Limb (tissue), 2 donors: ENCODE data around the gene PSMB5.

Source experiments
- DNase-seq, 2 donors: peaks; one replicate each; pipeline ENCODE4 v3.0.0-alpha.2; 2016; ENCODE audit errors: extremely low spot score in 2 of 2

The PSMB5 gene

DNA sequence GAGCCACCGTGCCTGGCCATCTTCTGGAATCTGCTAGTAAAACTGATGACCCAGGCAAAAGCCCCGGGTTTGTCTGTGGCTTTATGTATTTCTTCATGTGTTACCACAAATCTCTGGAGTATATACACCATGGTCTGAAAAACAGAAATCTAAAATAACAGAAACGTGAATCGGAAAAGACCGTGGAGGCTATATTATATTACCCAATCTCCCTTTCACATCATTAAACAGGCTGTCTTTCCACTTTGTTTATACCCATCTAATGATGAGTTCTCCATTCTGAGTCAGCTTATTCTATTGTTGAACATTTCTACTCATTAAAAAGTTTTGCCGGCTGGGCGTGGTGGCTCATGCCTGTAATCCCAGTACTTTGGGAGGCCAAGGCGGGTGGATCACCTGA, 42.8 kb downstream of the PSMB5 start:
- no peak for DNase-seq

DNA sequence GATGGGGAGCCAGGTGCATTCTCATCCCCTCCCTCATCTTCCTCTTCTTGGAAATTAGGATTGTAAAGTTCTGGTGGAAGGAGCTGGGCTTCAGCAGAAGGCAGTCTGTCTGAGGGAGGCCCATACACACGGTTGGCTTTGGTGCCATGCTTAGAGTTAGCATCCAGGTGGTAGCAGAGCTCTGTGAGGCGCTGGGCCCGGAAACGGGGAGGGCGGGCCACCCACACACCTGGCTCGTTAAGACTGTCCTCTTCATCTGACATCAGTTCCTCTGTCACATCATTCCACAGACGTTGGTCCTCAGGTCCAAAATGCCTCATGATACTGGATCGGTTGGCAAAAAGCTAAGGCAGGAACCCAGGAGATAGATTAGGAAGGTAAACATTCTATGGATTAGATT, 47.4 kb downstream of the PSMB5 start:
- no peak for DNase-seq

DNA sequence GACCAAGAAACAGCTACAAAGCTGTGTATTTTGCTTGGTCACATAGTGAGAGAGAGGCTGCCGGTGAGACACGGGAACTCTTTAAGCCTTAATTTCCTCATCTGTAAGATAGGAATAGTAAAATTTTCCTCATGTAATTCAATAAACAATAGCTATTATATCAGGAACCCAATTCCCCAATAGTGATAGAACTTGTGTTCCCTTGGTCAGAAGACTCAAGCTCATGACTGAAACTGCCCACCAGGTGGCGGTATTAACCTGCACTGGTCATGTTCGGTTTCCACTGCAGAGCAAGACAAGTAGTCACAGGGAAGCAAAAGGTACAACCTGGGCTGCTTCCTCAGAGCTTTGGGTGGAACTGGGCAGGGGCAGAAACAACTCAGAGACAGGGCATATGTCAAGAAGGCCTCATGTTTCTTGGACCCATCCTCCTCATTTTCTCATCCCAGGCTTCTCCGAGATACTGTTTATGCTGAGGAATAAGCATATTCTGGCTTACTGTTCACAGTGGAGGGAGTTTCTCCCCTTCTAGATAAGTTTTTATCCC, 48.1 kb downstream of the PSMB5 start:
- DNase-seq, result peak; percentile 84 to 91

DNA sequence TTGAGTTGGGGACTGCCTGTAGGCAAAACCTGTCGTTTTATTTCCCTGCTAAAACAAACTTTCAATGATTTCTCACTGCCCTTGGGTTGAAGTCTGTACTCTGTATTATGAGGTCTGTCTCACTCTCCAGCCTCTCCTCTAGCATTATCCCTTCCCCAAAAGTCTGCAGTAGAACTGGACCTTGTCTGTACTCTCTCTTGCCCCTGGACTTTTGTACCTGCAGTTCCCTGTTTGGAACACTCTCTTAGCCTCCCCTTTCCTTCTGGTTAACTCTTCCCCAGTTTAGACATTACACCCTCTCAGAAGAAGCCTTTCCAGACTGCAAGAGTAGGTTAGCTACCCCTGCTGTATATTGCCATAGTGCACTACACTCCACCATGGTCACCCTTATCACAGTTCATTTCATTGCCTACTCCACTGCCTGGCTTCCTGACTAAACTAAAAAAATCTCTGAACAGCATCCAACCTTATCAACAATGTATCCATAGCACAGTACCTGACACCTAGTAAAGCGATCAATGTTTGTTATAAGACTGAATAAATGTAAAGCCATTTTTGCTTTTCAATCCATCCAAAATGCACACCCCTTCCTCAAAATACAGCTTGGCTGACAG, 48.7 kb downstream of the PSMB5 start:
- DNase-seq, result no peak

DNA sequence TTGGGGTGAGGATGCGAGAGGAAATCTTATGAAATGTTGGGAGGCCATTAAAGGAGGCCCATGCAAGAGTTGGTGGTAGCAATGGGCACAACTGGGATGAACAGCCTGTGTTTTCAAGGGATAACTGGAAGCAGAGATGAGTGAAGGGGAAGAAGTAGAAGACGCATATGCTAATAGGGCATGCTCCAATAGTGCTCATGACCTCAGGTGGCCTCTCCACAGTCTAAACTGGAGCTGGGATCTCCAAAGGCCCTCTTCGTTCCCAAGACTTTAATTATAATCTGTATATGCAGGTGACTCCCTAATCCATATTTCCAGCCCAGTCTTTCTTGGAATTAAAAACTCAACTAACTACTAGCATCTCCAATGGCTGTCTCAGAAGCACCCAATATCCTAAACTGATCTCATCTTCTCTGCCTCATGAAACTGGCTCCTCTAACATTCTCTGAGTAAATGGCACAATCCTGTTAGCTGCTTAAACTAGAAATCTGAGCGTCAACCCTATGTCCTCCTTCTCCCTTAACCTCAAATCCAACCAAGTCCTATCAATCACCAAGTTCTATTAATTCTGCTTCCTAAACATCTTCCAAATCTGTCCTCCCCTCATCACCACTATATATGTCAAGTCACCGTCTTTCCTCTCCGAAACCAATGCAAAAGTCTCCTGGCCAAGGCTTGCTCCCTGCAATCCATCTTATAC, 49.6 kb downstream of the PSMB5 start:
- no peak for DNase-seq

DNA sequence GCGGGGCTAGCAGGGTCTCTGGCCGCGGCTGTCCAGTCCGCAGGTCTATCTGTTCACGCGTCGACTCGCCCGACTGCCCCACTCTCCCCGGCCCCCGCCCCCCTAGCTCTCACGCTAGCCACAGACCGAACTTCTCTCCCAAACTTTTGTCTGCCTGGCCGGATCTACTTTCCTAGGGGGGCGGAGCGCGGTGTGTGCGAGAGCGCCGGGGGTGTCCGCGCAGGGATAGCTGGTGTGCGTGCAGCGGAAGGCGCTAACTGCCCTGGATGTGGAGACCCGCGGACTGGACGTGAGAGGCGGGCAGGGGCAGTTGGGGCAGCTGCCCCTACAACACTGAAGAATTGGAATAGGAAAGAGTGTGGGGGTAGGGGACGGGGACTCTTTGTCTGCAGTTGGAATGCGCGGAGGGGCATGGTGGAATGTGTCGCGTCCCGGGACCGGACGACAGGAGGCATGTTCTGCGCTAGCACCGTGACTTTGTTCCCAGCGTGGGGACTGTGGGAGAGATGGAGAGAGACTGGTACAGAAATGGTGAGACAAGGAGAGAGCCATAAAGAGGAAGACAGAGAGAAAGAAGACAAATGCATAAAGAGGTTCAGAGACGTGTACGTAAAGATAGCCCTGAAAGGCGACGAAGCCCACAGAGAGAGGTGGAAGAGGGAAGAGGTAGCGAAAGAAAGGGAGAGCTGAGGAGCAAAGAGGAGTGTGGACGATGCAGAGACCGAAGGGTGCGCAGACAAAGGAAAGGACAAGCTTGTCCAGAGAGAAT, 52.0 kb downstream of the PSMB5 start, which contains the start of gene AJUBA:
AJUBA (minus strand) TSS at position 75 of the 769 bp plus-strand sequence. CDS start 285 bp downstream, outside the sequence.
- DNase-seq, result peak; percentile 93

DNA sequence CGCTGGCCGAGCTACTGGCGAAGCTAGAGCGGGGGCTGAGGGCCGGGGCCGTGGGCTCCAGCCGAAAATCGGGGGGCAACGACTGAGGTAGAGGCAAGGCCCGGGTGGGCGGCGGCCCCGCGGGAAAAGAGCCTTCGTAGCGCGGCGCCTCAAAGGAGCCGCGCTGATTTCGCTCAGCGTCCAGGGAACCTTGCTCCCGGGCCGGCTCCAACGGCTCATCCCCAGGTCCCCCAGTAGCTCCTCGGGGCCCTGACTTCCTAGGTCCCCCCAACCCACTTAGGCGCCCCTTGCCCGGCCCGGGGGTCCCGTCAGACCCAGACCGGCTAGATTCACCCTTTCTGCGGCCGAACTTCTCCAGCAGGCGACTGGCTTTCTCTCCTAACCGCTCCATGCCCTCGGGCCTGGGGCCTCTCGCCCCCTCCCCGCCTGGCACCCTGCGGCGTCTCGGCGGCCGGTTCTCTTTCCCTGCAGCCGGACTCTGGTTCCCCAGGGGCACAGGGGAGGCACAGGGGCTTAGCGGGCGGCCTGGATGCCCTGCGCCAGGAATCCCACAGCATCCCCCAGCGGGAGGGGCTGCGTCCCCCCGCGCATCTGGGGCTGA, 52.7 kb downstream of the PSMB5 start:
- peak in 1 of 2 donors; percentile 60 for DNase-seq

DNA sequence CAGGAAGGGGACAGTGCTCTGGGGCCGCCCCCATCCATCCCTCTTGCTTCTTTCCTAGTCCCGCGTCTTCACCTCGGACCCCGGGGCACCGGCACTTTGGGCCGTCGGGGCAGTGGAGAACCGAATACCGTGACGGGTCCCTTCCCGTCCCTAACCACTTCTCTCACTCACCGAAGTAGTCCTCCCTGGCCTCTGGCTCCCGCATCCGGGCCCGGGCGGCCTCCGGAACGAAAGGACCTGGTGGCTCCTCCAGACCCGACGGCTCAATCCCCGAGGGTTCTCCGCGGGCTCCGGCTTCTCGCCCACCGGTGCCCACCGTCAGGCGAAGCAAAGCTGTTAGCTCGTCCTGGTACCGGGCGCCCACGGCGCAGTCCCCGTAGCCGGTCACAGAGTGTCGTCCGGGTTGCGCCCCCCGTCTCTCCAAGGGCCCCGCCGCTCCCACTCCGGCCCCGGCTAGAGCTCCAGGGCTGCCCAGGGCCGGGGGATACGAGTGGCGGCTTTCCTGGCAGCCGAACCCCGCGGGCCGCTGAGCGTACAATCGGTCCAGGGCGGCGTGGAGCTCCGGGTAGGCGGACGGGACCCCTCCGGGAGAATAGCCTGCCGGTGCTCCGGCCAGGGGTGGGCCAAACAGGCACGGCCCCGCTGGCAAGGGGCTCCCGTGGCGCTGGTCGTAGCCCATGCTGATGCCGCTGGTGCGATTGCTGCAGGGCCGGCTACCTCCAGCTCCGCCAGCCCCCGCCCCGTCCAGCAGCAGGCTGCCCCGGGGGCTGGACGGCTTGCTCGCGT, 53.4 kb downstream of the PSMB5 start:
- DNase-seq, result no peak

DNA sequence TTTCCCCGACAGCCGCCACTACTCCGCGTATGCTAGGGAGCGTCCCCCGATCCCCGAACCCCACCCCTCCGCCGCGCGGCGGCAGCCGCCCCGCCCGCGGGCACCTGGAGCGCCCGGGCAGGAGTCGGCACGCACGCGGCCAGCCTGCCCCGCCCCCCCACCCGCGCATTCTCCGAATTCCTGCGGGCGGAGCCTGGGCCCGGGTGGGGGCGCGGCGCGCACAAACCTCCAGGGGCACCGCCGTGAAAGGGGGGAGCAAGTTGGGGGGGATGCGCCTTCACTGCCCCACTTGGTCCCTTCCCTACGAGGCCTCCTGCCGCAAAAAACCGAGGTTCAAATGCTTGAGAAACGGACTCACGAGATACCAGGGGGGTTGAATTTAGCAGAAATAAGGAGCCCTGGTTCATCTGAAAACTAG, 54.0 kb downstream of the PSMB5 start:
- DNase-seq, result peak in 1 of 2 donors; percentile 84

DNA sequence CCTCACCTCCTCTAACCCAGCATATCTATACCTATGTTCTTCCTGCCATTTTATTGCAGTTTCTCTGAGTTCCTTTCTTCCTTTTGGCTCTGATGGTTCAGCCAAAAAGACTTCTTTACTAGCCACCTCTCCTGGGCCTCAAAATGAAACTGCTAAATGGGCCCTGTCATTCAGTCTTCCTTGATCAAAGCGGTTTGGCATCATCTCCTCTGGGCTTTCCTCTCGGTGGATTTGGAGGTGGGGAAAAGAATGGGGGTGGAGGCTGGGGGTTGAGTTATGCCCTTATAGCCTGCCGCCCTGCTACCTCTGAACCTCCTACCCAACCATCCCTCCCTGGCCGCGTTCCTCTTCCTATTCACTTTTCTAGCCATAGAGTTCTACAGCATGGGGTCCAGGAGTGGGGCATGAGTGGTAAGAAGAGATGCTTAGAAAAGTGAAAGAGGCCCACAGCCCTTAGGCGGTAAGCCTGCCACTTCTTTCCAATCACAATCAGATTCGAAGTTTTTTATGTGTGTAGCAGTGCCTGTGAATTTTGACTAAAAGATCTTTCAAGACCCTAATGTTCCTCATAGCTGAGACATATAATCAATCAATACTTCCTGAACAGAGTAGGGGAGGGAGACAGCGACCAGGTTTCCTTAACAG, 54.8 kb downstream of the PSMB5 start:
- DNase-seq, result no peak

DNA sequence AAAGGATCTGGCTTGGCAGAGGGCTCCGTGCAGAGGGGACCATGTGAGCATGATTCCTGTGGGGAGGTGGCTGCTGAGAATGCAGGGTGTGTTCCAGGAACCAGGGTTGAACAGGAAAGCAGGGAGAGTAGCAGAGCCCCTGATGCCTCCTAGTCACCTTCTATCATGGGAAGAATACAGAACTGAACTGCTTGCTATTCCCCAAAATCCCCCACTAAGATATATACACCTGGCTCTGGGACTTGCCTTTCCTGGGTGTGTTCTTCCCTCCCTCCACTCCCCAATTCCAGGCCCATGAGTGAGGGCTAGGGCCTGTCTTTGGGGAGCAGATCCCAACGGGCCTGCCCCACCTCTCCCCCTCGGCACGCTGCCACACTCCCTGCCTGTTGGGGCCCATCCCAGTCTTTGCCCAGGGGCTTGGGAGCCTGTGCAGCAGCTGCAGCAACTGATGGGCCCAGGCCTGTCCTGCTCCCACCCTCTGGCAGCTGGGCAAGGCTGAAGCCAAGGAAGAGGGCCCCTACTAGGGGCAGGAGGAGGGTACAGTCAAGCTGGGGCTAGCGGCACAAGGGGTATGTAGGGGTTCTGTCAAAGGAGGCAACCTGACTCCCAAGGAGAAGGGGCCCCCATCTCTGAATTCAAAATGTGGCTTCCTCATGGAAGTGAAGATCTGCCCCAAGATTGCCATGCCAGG, 55.6 kb downstream of the PSMB5 start:
- DNase-seq, result peak in 1 of 2 donors; percentile 67

DNA sequence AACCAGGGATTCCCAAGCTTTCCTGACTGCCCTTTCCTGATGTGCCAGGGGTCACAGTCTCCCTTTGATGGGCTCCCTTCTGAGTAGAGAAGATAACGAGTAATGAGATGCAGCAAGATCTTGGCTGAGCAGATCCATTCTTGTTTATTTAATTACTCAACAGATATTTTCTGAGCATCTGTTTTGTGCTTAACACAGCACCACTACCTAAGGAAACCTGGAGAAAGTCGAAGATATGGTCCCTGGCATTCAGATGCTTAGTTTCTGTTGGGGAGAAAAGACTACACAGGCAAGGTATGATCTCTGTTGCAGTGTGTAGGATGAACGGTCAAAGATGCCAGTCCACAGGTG, 56.2 kb downstream of the PSMB5 start:
- DNase-seq, result no peak

DNA sequence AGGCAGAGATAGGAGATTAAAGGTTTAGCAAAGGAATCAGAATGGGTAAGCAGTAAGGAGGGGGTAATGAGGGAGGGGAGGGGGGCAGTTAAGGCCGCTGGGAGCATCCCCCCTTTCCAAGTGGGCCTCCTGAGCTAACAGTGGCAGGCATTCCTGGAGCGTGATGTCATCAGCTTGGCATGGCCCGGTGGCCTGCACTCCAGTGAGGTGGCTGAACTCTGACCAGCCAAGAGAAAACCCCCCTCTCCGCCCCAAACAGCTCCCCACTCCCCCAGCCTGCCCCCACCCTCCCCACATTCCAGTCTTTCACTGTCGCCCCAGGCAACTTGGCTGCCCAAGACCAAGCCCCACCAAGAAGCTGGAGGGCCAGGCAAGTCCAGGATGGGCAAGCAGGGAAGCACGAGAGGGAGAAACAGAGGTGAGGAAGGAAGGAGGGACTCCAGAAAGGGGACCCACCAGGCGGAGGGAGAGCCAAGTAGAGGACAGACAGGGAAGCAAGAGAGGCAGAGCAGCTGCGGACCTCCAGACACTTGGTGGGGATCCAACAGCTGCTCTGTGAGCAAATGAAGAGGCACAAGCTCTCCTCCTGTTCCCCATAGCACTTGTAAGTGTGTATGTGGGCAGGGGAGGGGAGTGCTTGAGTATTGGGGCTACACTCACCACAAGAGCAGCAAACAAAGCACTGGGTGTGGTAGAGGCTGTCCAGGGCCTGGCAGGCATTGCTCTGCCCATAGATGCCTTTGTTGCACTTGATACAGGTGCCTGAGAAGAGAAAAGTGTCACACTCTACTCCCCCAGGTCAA, 56.8 kb downstream of the PSMB5 start:
- DNase-seq, result peak; percentile 71 to 85

DNA sequence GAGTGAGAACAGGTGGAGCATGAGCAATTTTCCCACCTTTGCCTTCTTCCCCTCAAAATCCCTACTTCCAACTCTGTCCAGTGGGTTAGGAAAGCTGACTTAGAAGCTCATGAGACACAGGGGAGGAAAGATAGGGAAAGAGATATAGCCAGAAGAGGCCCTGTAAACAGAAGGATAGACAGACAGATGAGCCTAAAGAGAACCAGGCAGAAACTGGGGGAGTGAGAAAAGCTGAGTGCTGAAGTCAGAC, 57.3 kb downstream of the PSMB5 start:
- DNase-seq, result no peak

DNA sequence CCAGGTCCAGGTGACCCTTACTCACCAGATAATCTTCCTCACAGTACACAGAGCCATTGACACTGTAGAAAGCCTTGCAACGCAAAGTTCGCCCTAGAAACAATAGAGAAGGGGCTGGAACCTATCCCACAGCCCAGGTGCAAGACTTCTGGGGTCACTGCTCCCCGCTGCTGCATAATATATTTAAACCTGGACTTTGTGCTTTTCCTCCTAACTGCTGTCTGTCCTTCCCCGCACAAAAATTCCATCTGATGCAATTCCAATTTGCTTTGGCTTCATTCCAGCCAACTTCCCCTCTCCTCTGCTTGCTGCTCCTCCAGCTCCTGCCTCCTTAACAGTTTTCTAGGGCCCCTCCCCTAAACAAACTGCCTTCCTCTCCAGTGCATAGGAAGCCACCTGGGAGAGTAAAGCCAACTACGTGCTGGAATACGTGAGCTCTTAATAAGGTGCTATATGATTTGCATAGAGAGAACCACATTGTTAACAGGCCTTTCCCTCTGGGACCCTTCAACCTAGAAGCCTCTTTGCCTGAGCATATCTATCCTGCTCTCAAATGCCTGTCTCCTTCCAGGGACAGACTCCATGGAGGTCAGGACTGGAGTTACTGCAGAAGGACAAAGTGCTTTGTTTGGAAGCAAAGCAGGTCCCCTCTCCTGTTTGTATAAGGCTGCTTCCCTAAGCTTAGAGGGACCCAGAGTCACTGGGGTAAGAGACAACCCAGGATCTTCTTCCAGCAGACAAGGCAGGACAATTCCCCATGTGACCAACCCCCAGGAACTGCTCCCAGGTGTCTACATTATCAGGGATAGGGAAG, 57.9 kb downstream of the PSMB5 start:
- no peak for DNase-seq
